Esophagus (tissue), 2 donors: ENCODE measurements around the gene ZNF282. TPM values are rescaled to one million over a fixed set of nuclear protein-coding genes. Genes with fewer than 3 reads are reported as not detected.

Source experiments
- H3K27ac ChIP-seq, 2 donors: one replicate each; pipeline ENCODE4 v1.5.1; 2013; ENCODE audit warnings: low read depth in 2 of 2, mild to moderate bottlenecking in 2 of 2, inconsistent platforms in 1 of 2, low read length in 1 of 2, moderate library complexity in 1 of 2
- H3K27me3 ChIP-seq, 2 donors: one replicate each; pipeline ENCODE4 v1.6.1; 2013; ENCODE audit warnings: low read length in 2 of 2, control low read depth in 1 of 2, mild to moderate bottlenecking in 1 of 2; ENCODE audit not compliant: insufficient read depth in 2 of 2, control insufficient read depth in 1 of 2
- H3K36me3 ChIP-seq, 2 donors: one replicate each; pipeline ENCODE4 v1.6.1; 2013; ENCODE audit warnings: low read length in 1 of 2; ENCODE audit not compliant: control insufficient read depth in 2 of 2, insufficient read depth in 2 of 2
- H3K4me1 ChIP-seq, 2 donors: one replicate each; pipeline ENCODE4 v1.6.1; 2013; ENCODE audit warnings: low read length in 1 of 2; ENCODE audit not compliant: control insufficient read depth in 2 of 2, insufficient read depth in 2 of 2
- H3K4me3 ChIP-seq, 2 donors: one replicate each; pipeline ENCODE4 v1.5.1; 2013; ENCODE audit warnings: low read length in 2 of 2, mild to moderate bottlenecking in 2 of 2, low read depth in 1 of 2, moderate library complexity in 1 of 2
- H3K9me3 ChIP-seq, 2 donors: one replicate each; pipeline ENCODE4 v1.6.1; 2013; ENCODE audit warnings: mild to moderate bottlenecking in 2 of 2, low read depth in 1 of 2, low read length in 1 of 2, moderate library complexity in 1 of 2; ENCODE audit not compliant: control insufficient read depth in 2 of 2, insufficient read depth in 1 of 2
- WGBS, 2 donors: extraction: QIAGEN DNeasy Blood & Tissue Kit; methylation state at CpG; one replicate each; pipeline ENCODE4 v1.1.7; 2013; 5-methylcytosine and 5-hydroxymethylcytosine counted together
- polyA plus RNA-seq, 2 donors: library from polyadenylated mRNA; stranded (reverse); fragments of 200-250 nt; gene quantifications; one replicate each; pipeline ENCODE4 v1.2.3, GENCODE V29; 2013
- donor health status: healthy with polysubstance abuse.
- donor health status: Bipolar disorder and iron deficiency.

The ZNF282 gene
- polyA plus RNA-seq, 2 donors = 9.5 to 11.7 TPM

- Histone ChIP-seq H3K9me3 (no peaks in the 10 kb centered on the region), H3K27me3 (no peaks in the 10 kb centered on the region), H3K36me3 (peaks cover 8 to 52% of the 10 kb centered on the region in 2 donors), H3K4me1 (peaks cover 0 to 6% of the 10 kb centered on the region in 2 donors), H3K4me3 (no peak overlapping the region), H3K27ac (no peak overlapping the region)
- WGBS, 2 donors = 84 to 87% methylated on average over 6 of the region's 6 CpGs
Measured at GRCh38 chr7:149202831-149203231, 7.5 kb downstream of the ZNF282 start.

- WGBS, 2 donors = 61 to 76% methylated on average over 18 of the region's 18 CpGs
- Histone ChIP-seq H3K4me3 (no peak overlapping the region), H3K4me1 (peaks cover 0 to 6% of the 10 kb centered on the region in 2 donors), H3K27me3 (no peaks in the 10 kb centered on the region), H3K36me3 (peaks cover 11 to 39% of the 10 kb centered on the region in 2 donors), H3K9me3 (no peaks in the 10 kb centered on the region), H3K27ac (no peak overlapping the region)
Measured at GRCh38 chr7:149205690-149206381, 10.5 kb downstream of the ZNF282 start.

- H3K27me3 ChIP-seq = no peaks in the 10 kb centered on the region
- H3K27ac ChIP-seq = no peak overlapping the region
- peaks cover 0 to 6% of the 10 kb centered on the region in 2 donors for H3K4me1 ChIP-seq
- peaks cover 16 to 35% of the 10 kb centered on the region in 2 donors for H3K36me3 ChIP-seq
- WGBS, 2 donors = 88 to 91% methylated on average over 35 of the region's 35 CpGs
- H3K9me3 ChIP-seq = no peaks in the 10 kb centered on the region
- H3K4me3 ChIP-seq = no peak overlapping the region
Measured at GRCh38 chr7:149207324-149208035, 12.1 kb downstream of the ZNF282 start.

GRCh38 chr7:149209518-149210269, 14.3 kb downstream of the ZNF282 start:
- peaks cover 0 to 6% of the 10 kb centered on the region in 2 donors for H3K4me1 ChIP-seq
- no peaks in the 10 kb centered on the region for H3K9me3 ChIP-seq
- no peak overlapping the region for H3K4me3 ChIP-seq
- WGBS, 2 donors = 56 to 65% methylated on average over 7 of the region's 7 CpGs
- H3K27ac ChIP-seq = no peak overlapping the region
- no peaks in the 10 kb centered on the region for H3K27me3 ChIP-seq
- peaks cover 28 to 48% of the 10 kb centered on the region in 2 donors for H3K36me3 ChIP-seq

GRCh38 chr7:149210551-149210950, 15.2 kb downstream of the ZNF282 start:
- H3K27me3 ChIP-seq = no peaks in the 10 kb centered on the region
- H3K4me3 ChIP-seq = no peak overlapping the region
- H3K4me1 ChIP-seq = peaks cover 0 to 4% of the 10 kb centered on the region in 2 donors
- peaks cover 30 to 53% of the 10 kb centered on the region in 2 donors for H3K36me3 ChIP-seq
- no peak overlapping the region for H3K27ac ChIP-seq
- H3K9me3 ChIP-seq = no peaks in the 10 kb centered on the region
- WGBS, 2 donors = 87 to 92% methylated on average over 11 of the region's 11 CpGs

- Histone ChIP-seq H3K36me3 (peaks cover 31 to 59% of the 10 kb centered on the region in 2 donors), H3K27ac (no peak overlapping the region), H3K4me3 (no peak overlapping the region), H3K27me3 (no peaks in the 10 kb centered on the region), H3K9me3 (no peaks in the 10 kb centered on the region), H3K4me1 (no peaks in the 10 kb centered on the region)
- WGBS, 2 donors = 68 to 77% methylated on average over 7 of the region's 7 CpGs
Measured at GRCh38 chr7:149214020-149214720, 18.8 kb downstream of the ZNF282 start.

- Histone ChIP-seq H3K27ac (no peak overlapping the region), H3K4me3 (no peak overlapping the region), H3K4me1 (no peaks in the 10 kb centered on the region), H3K36me3 (peaks cover 24 to 55% of the 10 kb centered on the region in 2 donors), H3K9me3 (no peaks in the 10 kb centered on the region), H3K27me3 (no peaks in the 10 kb centered on the region)
- WGBS, 2 donors = 77 to 86% methylated on average over 2 of the region's 2 CpGs
Measured at GRCh38 chr7:149216402-149216801, 21.1 kb downstream of the ZNF282 start.

GRCh38 chr7:149217570-149217969, 22.2 kb downstream of the ZNF282 start:
- Histone ChIP-seq H3K4me1 (no peaks in the 10 kb centered on the region), H3K4me3 (no peak overlapping the region), H3K27ac (no peak overlapping the region), H3K9me3 (no peaks in the 10 kb centered on the region), H3K27me3 (no peaks in the 10 kb centered on the region), H3K36me3 (peaks cover 26 to 53% of the 10 kb centered on the region in 2 donors)
- 87% methylated on average over 6 of the region's 6 CpGs for WGBS, 2 donors
